Stimulated activated naive CD8-positive, alpha-beta T cell treated with anti-CD3 and anti-CD28 coated beads, Interleukin-15, amount 100 ng/mL, for 72 hours (primary cell): ENCODE measurements around the gene ARFGAP1.
"Not testable (repeated sequence)": the region's sequence is repeated elsewhere in the genome, so short reads cannot be mapped to it uniquely, and the experiment has no call there.

Experiments
- ATAC-seq: fragments of 150-1000 bp; cut with Tn5 transposase; 2 replicates; pipeline ENCODE4 v1.10.0; 2021; ENCODE audit warnings: mild to moderate bottlenecking, moderate library complexity
- DNase-seq, 2 donors: peaks; one replicate each; pipeline ENCODE4 v3.0.0; 2021 to 2022
- H3K27ac Mint-ChIP-seq, 2 donors: one replicate each; pipeline ENCODE4 v1.8.0; 2022; ENCODE audit warnings: mild to moderate bottlenecking in 2 of 2, mixed read lengths in 2 of 2, moderate library complexity in 2 of 2
- H3K27me3 Mint-ChIP-seq: one replicate; pipeline ENCODE4 v1.8.0; 2022; ENCODE audit warnings: mixed read lengths
- H3K4me1 Mint-ChIP-seq: one replicate; pipeline ENCODE4 v1.8.0; 2022; ENCODE audit warnings: mild to moderate bottlenecking, mixed read lengths
- H3K4me3 Mint-ChIP-seq, 2 donors: one replicate each; pipeline ENCODE4 v1.8.0; 2022; ENCODE audit warnings: mild to moderate bottlenecking in 2 of 2, mixed read lengths in 2 of 2, moderate library complexity in 1 of 2
- H3K9me3 Mint-ChIP-seq, 2 donors: one replicate each; pipeline ENCODE4 v1.8.0; 2022; ENCODE audit warnings: mixed read lengths in 2 of 2

ARFGAP1 gene

DNA sequence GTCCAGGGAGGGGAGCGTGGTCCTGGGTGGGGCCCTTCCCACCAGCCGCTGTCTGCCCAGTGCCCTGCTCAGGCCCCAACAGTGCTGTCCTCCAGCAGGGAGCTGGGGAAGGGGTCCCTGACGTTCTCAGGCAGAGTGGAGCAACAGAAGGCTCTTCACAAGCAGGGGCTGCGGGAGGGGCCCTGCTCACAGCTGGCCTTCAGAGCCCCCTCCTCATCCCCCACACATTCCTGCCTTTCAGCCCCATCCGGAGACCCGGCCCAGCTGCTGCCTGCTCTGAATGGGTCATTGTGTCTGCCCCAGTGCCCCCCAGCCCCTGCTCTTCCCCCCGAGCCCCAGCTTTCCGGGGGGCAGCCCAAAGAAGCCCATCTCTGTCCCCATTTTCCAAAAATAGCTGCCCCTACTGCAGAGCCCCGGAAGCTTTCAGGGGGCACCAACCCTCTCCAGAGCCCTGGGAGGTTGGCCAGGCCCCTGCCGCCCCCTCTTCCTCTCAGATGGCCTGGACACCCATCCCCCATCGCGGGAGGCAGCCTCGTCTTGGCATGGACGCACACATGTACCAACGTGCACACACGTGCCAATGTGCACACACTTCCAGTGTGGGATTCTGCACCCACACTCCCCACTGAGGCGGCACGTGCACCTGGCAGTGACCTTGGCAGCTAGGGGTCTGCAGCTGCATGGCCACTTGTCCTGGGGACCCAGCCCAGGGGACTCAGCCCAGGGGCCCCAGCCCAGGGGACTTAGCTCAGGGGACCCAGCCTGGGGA lies 24.1 kb downstream of the ARFGAP1 start:
- H3K27me3 Mint-ChIP-seq = peaks cover 52% of the 10 kb centered on the region
- H3K4me3 Mint-ChIP-seq = no peak overlapping the region

DNA sequence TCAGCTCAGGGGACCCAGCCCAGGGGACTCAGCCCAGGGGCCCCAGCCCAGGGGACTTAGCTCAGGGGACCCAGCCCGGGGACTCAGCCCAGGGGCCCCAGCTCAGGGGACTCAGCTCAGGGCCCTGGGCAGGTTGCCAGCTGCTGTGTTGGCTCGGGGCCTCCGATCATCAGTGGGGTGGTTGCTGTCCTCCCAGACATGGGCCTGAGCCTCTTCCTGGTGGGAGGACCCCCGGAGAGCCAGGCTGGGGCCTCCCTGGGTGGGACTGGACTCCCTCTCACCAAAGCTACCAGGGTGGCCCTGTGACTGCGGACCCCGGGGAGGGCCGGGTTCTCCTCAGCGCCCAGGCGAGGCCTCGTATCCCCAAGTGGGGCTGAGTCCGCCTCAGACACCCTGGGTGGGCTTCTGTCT lies 24.8 kb downstream of the ARFGAP1 start:
- no peak for DNase-seq
- Mint-ChIP-seq H3K27ac (no peak overlapping the region), H3K27me3 (peaks cover 52% of the 10 kb centered on the region), H3K9me3 (peaks cover 6 to 8% of the 10 kb centered on the region in 2 donors), H3K4me3 (no peak overlapping the region), H3K4me1 (peaks cover 14% of the 10 kb centered on the region)
- ATAC-seq = no peak

More for the DNA sequence above, 24.1 kb downstream of the ARFGAP1 start:
- peaks cover 4 to 6% of the 10 kb centered on the region in 2 donors for H3K9me3 Mint-ChIP-seq
- peaks cover 14% of the 10 kb centered on the region for H3K4me1 Mint-ChIP-seq
- DNase-seq = no peak
- no peak for ATAC-seq
- H3K27ac Mint-ChIP-seq = peak overlapping the region in 1 of 2 donors; percentile 37

DNA sequence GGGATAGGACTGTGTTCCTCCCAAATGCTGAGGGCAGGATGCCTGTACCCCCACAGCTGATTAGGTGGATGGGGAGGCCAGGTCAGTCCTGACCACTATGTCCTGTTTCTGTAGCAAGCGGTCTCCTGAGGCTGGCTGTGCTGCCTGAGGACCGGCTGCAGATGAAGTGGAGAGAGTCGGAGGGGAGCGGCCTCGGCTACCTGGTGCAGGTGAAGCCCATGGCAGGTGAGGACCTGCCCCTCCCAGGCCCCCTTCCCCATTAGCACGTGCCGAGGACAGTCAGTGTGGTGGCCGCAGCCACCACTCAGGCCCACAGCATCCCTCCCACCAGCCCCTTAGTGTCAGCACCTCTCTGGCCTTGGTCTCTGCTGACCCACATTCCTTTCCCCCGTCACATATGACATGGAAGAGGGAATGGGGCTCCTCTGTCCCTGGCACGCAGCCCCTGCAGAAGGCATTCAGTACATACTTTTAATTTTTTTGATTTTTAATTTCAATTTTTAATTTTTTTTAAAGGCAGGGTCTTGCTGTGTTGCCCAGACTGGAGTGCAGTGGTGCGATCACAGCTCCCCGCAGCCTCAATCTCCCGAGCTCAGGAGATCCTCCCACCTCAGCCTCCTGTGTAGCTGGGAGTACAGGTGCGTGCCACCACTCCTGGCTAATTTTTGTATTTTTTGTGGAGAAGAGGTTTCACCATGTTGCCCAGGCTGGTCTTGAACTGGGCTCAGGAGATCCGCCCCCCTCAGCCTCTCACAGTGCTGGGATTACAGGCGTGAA lies 25.4 kb downstream of the ARFGAP1 start:
- H3K4me3 Mint-ChIP-seq = no peak overlapping the region
- H3K27ac Mint-ChIP-seq = peak overlapping the region in 1 of 2 donors; percentile 63
- peaks cover 14% of the 10 kb centered on the region for H3K4me1 Mint-ChIP-seq
- ATAC-seq (no peak), DNase-seq (no peak)
- peaks cover 52% of the 10 kb centered on the region for H3K27me3 Mint-ChIP-seq
- H3K9me3 Mint-ChIP-seq = peaks cover 6 to 8% of the 10 kb centered on the region in 2 donors

DNA sequence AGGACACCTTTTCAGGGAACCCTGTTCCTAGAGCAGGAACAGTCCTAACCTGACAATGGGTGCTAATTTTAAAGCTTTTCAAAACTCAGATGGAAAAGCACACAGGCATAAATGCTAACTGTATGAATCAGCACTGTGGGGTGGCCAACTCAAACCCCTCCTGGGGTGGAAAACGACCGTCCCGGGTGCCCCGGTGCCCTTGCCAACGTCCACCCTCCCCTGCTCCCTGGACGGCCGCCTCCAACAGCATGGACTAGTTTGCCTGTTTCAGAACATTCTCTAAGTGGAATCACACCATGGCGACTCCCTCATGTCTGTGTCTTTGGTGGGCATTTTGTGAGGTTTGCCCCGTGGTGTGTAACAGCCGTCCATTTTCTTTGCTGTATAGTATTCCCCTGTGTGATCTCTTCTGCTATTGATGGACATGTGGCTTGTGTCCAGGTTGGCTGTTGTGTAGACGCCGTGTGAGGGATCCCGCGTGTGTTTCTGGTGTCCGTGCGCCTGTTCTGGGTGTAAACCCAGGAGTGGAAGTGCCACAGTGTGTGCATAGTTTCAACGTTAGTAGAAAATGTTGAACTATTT lies 26.2 kb downstream of the ARFGAP1 start:
- Mint-ChIP-seq H3K4me3 (no peak overlapping the region), H3K4me1 (peaks cover 14% of the 10 kb centered on the region), H3K27ac (no peak overlapping the region), H3K9me3 (peaks cover 6 to 8% of the 10 kb centered on the region in 2 donors), H3K27me3 (peaks cover 52% of the 10 kb centered on the region)
- ATAC-seq (no peak), DNase-seq (no peak)

DNA sequence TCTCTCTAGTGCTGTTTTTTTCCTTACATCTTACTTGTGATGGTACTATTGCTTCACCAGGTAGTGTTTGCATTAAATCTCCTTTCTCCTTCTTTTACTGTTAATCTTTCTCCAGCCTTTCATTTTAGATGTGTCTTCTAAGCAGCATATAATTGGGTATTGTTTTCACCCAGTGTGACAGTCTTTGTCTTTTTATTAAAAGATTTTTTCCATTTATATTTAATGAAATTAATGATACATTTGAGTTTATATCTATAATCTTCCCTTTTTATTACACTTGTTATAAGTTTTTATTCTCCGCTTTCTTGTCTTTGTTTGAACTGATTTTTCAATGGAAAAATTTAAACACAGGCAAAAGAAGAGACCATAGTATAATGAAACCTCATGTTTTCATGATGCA lies 29.1 kb downstream of the ARFGAP1 start:
- Mint-ChIP-seq H3K27me3 (peaks cover 43% of the 10 kb centered on the region), H3K9me3 (peaks cover 6 to 8% of the 10 kb centered on the region in 2 donors), H3K4me1 (no peaks in the 10 kb centered on the region), H3K27ac (no peak overlapping the region), H3K4me3 (no peak overlapping the region)
- ATAC-seq = no peak
- DNase-seq = no peak

DNA sequence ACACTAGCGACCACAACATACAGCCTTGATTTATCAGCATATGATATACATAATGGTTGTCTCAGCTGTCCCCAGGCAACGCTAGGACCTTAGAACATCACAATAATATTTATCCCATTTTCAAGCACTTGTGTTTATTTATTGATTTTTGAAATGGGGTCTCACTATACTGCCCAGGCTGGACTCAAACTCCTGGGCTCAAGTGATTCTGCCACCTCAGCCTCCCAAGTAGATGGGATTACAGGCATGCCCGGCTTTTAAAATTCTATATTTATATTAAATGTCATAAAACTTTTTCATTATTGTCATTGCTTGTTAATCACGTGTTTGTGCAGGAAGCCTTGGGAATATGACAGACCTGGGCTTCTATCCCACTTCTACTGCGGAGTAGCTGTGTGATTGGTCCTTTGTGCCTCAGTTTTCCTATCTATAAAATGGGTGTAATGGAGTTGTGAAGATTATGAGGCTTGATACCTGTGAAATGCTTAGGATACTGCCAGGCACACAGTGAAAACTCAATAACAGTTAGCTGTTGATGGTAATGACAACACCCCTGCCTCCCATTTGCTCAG lies 30.6 kb downstream of the ARFGAP1 start:
- no peak overlapping the region for H3K4me3 Mint-ChIP-seq
- DNase-seq = no peak
- peaks cover 36% of the 10 kb centered on the region for H3K27me3 Mint-ChIP-seq
- H3K27ac Mint-ChIP-seq = no peak overlapping the region
- H3K9me3 Mint-ChIP-seq = peaks cover 6 to 8% of the 10 kb centered on the region in 2 donors
- H3K4me1 Mint-ChIP-seq = no peaks in the 10 kb centered on the region
- ATAC-seq = no peak

DNA sequence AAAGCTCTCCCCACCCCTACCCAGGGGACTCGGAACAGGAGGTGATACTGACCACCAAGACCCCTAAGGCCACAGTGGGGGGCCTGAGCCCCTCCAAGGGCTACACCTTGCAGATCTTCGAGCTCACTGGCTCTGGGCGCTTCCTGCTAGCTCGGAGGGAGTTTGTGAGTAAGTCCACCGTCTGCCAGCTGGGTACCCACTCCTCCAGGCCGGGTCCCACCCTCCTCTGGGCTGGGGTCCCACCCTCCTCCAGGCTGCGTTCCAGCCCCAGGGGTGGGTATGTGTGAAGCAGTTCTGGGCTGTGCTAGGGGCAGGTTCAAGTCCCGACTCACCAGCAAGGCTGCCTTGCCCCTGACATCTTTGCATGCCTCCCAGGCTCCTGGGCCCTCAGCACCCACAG lies 32.8 kb downstream of the ARFGAP1 start:
- Mint-ChIP-seq H3K27me3 (peaks cover 34% of the 10 kb centered on the region), H3K9me3 (peaks cover 6 to 8% of the 10 kb centered on the region in 2 donors), H3K27ac (no peak overlapping the region), H3K4me3 (no peak overlapping the region), H3K4me1 (peaks cover 4% of the 10 kb centered on the region)
- no peak for DNase-seq
- no peak for ATAC-seq

DNA sequence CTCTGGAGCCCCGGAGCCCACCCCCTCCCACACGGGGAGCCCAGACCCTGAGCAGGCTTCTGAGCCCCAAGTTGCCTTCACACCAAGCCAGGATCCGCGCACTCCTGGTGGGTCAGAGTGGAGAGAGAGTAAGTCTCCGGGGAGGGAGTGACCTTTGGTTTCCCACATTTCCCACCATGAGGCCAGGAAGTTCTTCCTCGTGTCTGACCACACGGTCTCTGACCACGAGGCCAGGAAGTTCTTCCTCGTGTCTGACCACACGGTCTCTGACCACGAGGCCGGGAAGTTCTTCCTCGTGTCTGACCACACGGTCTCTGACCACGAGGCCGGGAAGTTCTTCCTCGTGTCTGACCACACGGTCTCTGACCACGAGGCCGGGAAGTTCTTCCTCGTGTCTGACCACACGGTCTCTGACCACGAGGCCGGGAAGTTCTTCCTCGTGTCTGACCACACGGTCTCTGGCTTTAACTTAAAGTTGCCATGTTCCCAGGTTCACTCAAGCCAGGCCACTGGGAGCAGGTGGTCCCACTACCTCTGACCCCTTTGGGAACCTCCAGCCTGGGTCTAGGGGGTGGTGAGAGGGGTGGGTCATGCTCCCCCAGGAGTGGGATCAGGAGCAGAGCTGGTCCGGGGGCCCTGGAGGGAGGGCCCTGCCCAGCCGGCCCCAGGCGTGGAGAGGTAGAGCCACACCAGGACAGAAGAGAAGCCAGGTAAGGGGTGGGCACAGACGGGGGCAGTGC lies 33.5 kb downstream of the ARFGAP1 start:
- H3K9me3 Mint-ChIP-seq, H3K4me1 Mint-ChIP-seq, H3K4me3 Mint-ChIP-seq, DNase-seq, H3K27ac Mint-ChIP-seq, ATAC-seq: not testable (repeated sequence)
- peaks cover 34% of the 10 kb centered on the region for H3K27me3 Mint-ChIP-seq

DNA sequence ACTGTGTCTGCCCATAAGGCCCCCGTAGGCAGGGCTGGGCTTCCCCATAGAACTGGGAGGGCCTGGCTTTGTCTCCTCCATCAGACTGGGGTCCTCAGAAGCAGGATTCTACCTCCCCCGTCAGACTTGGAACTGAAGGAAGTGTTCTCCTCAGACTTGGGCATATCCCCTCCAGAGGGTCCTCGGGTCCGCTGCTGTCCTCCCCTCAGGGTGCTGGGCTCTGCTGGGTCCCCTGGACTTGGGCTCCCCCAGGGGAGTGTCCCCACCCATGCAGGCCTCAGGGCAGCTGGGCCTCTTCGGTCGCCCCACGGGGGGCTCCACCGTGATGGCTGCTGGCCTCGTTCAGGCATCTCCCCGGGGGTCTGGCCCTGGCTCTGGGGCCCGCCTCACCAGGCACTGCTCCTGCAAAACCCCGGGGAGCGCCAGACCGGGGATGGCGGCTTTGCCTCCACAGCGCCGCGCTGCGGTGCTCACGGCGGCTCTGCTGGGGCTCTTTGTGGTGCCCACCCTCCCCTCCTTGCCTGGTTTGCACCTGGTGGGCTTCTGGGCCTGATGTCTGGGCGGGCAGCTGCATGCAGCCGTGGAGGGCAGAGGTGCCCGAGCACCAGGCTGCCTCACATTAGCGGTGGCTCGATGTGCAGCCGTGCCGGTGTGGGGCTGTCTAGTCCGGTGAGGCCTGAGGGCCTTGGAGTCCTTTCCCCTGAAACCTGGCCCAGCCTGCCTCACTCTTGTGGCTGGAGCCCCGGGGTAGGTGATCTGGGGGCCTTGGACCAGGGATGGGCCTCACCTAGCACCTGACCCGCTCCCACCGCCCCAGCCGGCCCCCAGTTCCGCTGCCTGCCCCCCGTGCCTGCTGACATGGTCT lies 34.3 kb downstream of the ARFGAP1 start:
- Mint-ChIP-seq H3K27me3 (peaks cover 32% of the 10 kb centered on the region), H3K9me3 (no peaks in the 10 kb centered on the region), H3K27ac (no peak overlapping the region), H3K4me1 (peaks cover 4% of the 10 kb centered on the region), H3K4me3 (no peak overlapping the region)
- ATAC-seq (no peak), DNase-seq (no peak)

DNA sequence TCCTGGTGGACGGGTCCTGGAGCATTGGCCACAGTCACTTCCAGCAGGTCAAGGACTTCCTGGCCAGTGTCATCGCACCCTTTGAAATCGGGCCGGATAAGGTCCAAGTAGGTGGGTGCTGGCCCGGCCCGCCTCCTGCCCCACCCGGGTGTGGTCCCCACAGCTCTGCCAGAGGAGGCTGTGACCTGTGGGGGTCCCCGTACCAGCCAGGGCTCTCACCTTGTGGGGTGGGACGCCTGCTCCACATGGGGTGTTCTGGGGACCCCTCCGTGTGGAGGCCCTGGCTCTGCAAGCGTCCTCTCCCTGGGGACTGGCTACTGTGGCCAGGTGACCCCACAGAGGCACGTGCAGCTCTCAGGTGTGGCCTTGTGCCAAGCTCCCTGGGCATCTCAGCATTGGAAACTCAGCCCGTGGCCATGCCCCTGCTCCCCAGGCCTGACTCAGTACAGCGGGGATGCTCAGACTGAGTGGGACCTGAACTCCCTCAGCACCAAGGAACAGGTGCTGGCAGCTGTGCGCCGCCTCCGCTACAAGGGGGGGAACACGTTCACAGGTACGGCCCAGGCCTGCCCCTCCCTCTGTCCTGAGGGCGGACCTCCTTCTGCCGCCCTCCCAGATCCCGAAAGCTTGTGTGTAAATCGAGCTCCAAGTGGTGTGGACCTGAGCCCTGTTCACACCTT lies 35.1 kb downstream of the ARFGAP1 start:
- no peak overlapping the region for H3K27ac Mint-ChIP-seq
- no peaks in the 10 kb centered on the region for H3K9me3 Mint-ChIP-seq
- H3K4me3 Mint-ChIP-seq = no peak overlapping the region
- peaks cover 32% of the 10 kb centered on the region for H3K27me3 Mint-ChIP-seq
- ATAC-seq (no peak), DNase-seq (no peak)
- H3K4me1 Mint-ChIP-seq = peaks cover 4% of the 10 kb centered on the region

DNA sequence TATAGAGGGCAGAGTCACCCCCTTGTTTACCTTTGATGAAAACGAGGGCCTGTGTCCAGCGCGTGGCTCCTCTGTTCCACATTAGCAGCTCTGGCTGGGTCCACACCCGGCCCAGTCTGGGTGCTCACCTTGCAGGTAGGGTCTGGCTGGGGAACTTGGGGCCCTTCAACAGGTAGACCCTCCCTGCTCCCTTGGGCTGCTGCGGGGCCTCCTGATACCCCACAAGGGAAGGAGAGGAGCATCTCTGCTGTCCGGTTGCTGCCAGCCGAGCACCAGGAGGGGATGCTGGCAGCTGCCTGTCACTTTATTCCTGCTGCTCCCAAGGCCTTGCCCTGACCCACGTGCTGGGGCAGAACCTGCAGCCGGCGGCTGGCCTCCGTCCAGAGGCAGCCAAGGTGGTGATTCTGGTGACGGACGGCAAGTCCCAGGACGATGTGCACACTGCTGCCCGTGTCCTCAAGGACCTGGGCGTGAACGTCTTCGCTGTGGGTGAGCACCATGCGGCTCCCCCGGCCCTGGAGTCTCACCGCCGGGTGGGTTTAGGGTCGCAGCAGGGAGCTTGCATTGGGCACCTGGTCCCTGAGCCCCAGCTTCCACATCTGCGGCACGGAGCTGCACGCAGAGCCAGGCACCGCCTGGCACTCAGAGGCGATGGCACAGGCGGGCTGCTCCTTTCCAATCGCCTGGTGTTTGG lies 35.8 kb downstream of the ARFGAP1 start:
- H3K27ac Mint-ChIP-seq = no peak overlapping the region
- peaks cover 4% of the 10 kb centered on the region for H3K4me1 Mint-ChIP-seq
- no peak overlapping the region for H3K4me3 Mint-ChIP-seq
- ATAC-seq (no peak), DNase-seq (no peak)
- H3K9me3 Mint-ChIP-seq = no peaks in the 10 kb centered on the region
- H3K27me3 Mint-ChIP-seq = peaks cover 32% of the 10 kb centered on the region

DNA sequence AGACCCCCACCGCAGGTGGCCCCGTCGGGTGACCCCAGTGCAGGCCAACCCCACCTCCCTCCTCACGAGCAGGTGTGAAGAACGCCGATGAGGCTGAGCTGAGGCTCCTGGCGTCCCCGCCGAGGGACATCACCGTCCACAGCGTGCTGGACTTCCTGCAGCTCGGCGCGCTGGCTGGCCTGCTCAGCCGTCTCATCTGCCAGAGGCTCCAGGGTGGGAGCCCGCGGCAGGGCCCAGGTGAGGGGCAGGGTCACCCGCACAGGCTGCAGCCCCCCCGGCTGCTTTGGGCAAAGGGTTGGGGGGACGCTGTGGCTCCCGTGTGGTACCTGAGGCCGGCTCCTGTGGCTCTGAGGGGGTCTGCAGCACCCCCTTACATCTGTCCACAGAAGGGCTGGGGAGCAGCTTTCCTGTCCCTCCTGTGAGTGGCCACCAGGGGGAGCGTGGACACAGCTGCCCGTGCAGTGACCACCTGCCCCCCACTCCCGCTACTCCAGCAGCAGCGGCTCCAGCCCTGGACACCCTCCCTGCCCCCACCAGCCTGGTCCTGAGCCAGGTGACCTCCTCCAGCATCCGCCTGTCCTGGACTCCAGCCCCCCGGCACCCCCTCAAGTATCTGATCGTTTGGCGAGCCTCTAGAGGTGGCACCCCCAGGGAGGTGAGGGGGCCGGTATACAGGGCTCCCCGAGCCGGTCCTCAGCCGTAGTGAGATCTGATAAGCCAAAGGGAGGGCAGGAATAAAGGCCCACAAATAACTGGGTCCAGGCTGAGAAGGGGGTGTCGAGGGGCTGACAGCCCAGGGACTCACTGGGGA lies 36.9 kb downstream of the ARFGAP1 start:
- DNase-seq = peak in 1 of 2 donors; percentile 40
- no peak overlapping the region for H3K27ac Mint-ChIP-seq
- H3K9me3 Mint-ChIP-seq = no peaks in the 10 kb centered on the region
- peaks cover 4% of the 10 kb centered on the region for H3K4me1 Mint-ChIP-seq
- peak; percentile 41 for ATAC-seq
- peaks cover 32% of the 10 kb centered on the region for H3K27me3 Mint-ChIP-seq
- no peak overlapping the region for H3K4me3 Mint-ChIP-seq
